HepG2 (cell line): Measurements from ENCODE around the gene KRT36. TPM values are rescaled to one million over a fixed set of nuclear protein-coding genes. Genes with fewer than 3 reads are reported as not detected.

Experiments used
- ATM ChIP-seq: fragments of 450-650 bp; IDR thresholded peaks from 2 replicates; pipeline ENCODE4 v1.7.1; 2017; ENCODE audit warnings: mild to moderate bottlenecking, borderline replicate concordance
- CEBPB ChIP-seq: IDR thresholded peaks from 2 replicates; pipeline ENCODE4 v1.6.1; 2011; ENCODE audit warnings: low read depth, low read length, improper control_type of control experiment, borderline replicate concordance
- CHD2 ChIP-seq: IDR thresholded peaks from 2 replicates; pipeline ENCODE4 v1.6.1; 2011; ENCODE audit warnings: low read depth, low read length, improper control_type of control experiment
- EP300 ChIP-seq, 3 experiments: sonication (generic) in 1 of 3; formaldehyde crosslinking in 1 of 3; IDR thresholded peaks; 2 replicates each; pipeline versions ENCODE4 v1.5.1 to v1.6.1; 2011 to 2020; ENCODE audit warnings: low read depth in 2 of 3, low read length in 2 of 3, borderline replicate concordance in 1 of 3, improper control_type of control experiment in 1 of 3, mild to moderate bottlenecking in 1 of 3, missing genetic modification reagents in 1 of 3, moderate library complexity in 1 of 3
- GFI1 ChIP-seq: sonication (generic); formaldehyde crosslinking; IDR thresholded peaks from 2 replicates; pipeline ENCODE4 v1.5.0; 2020; ENCODE audit warnings: missing genetic modification reagents, mild to moderate bottlenecking, borderline replicate concordance
- HNF4G ChIP-seq, 2 experiments: sonication (generic) in 1 of 2; formaldehyde crosslinking in 1 of 2; IDR thresholded peaks; 2 replicates each; pipeline versions ENCODE4 v1.4.0 to v1.6.1; 2011 to 2020; ENCODE audit warnings: borderline replicate concordance in 2 of 2, low read depth in 2 of 2, mild to moderate bottlenecking in 2 of 2, low read length in 1 of 2, missing genetic modification reagents in 1 of 2, moderate library complexity in 1 of 2
- HOXD1 ChIP-seq: sonication (generic); formaldehyde crosslinking; IDR thresholded peaks from 2 replicates; pipeline ENCODE4 v1.5.0; 2020; ENCODE audit warnings: missing genetic modification reagents
- PAXIP1 ChIP-seq: sonication (generic); formaldehyde crosslinking; conservative IDR thresholded peaks from 2 replicates; pipeline ENCODE4 v1.4.0; 2020; ENCODE audit warnings: mild to moderate bottlenecking, missing genetic modification reagents, moderate library complexity
- POLR2A ChIP-seq, 2 experiments: IDR thresholded peaks; 2 replicates each; pipeline ENCODE4 v1.6.1; 2011; ENCODE audit warnings: low read depth in 2 of 2, low read length in 2 of 2, mild to moderate bottlenecking in 1 of 2, moderate library complexity in 1 of 2; ENCODE audit not compliant: insufficient read depth in 1 of 2
- POLR2G ChIP-seq: fragments of 200-400 bp; formaldehyde crosslinking; IDR thresholded peaks from 2 replicates; pipeline ENCODE4 v1.6.1; 2018; ENCODE audit warnings: mild to moderate bottlenecking, low read depth, low read length, moderate library complexity
- RFX1 ChIP-seq: fragments of 450-650 bp; IDR thresholded peaks from 2 replicates; pipeline ENCODE4 v1.6.1; 2017
- TBX2 ChIP-seq: sonication (generic); formaldehyde crosslinking; IDR thresholded peaks from 2 replicates; pipeline ENCODE4 v1.5.0; 2020; ENCODE audit warnings: missing genetic modification reagents, mild to moderate bottlenecking, borderline replicate concordance
- YEATS2 ChIP-seq: sonication (generic); formaldehyde crosslinking; IDR thresholded peaks from 2 replicates; pipeline ENCODE4 v1.4.0; 2020; ENCODE audit warnings: missing genetic modification reagents, borderline replicate concordance
- ZEB1 ChIP-seq: IDR thresholded peaks from 2 replicates; pipeline ENCODE4 v1.6.1; 2012; ENCODE audit warnings: mild to moderate bottlenecking, low read depth, inconsistent platforms; ENCODE audit not compliant: insufficient replicate concordance
- ZFX ChIP-seq: sonication (generic); formaldehyde crosslinking; IDR thresholded peaks from 2 replicates; pipeline ENCODE4 v1.4.0; 2020; ENCODE audit warnings: mild to moderate bottlenecking, low read depth, missing genetic modification reagents, moderate library complexity
- ZNF12 ChIP-seq: sonication (generic); formaldehyde crosslinking; IDR thresholded peaks from 2 replicates; pipeline ENCODE4 v1.5.0; 2020; ENCODE audit warnings: missing genetic modification reagents
- ZNF34 ChIP-seq: sonication (generic); formaldehyde crosslinking; IDR thresholded peaks from 2 replicates; pipeline ENCODE4 v1.4.0; 2020; ENCODE audit warnings: mild to moderate bottlenecking, missing genetic modification reagents, borderline replicate concordance
- ZNF383 ChIP-seq: sonication (generic); formaldehyde crosslinking; IDR thresholded peaks from 2 replicates; pipeline ENCODE4 v1.4.0; 2020; ENCODE audit warnings: missing genetic modification reagents, mild to moderate bottlenecking, borderline replicate concordance
- ZNF619 ChIP-seq: sonication (generic); formaldehyde crosslinking; IDR thresholded peaks from 2 replicates; pipeline ENCODE4 v1.4.0; 2020; ENCODE audit warnings: mild to moderate bottlenecking, missing genetic modification reagents
- ZSCAN21 ChIP-seq: sonication (generic); formaldehyde crosslinking; IDR thresholded peaks from 2 replicates; pipeline ENCODE4 v1.8.0; 2022; ENCODE audit warnings: mild to moderate bottlenecking, missing genetic modification reagents, moderate library complexity, borderline replicate concordance
- polyA plus RNA-seq, 8 experiments: library from polyadenylated mRNA; depleted of rRNA in 3 of 8; stranded (reverse) in 7 of 8; unstranded in 1 of 8; fragments of >200 nt; fragmentation: Illumina TruSeq in 4 of 8; extraction: Trizol in 4 of 8; gene quantifications; 2 replicates each; pipeline versions ENCODE4 v1.2.1 to v1.2.3, GENCODE V29; 2011 to 2016; ENCODE audit warnings: low read depth in 4 of 8, missing spikeins in 1 of 8, mixed read lengths in 1 of 8; ENCODE audit not compliant: insufficient read depth in 1 of 8
- total RNA-seq, 5 experiments: library from RNA; depleted of rRNA; stranded (reverse); fragments of >200 nt; fragmentation: Illumina TruSeq; extraction: Trizol; gene quantifications; 2 replicates each; pipeline ENCODE4 v1.2.3, GENCODE V29; 2016; ENCODE audit warnings: low read depth in 1 of 5
- TF ChIP-seq, protein P1 (sequence below): IDR thresholded peaks from 2 replicates; pipeline ENCODE4 v1.6.1; 2016; ENCODE audit warnings: mild to moderate bottlenecking
- TF ChIP-seq, protein P2 (sequence below): IDR thresholded peaks from 2 replicates; pipeline ENCODE4 v1.6.1; 2018; ENCODE audit warnings: missing genetic modification reagents

KRT36 gene
- total and polyA plus RNA-seq, 2 of the 13 experiments (the other 11 are each of a cell fraction or from before 2014, with no cell fraction given) = not detected

DNA sequence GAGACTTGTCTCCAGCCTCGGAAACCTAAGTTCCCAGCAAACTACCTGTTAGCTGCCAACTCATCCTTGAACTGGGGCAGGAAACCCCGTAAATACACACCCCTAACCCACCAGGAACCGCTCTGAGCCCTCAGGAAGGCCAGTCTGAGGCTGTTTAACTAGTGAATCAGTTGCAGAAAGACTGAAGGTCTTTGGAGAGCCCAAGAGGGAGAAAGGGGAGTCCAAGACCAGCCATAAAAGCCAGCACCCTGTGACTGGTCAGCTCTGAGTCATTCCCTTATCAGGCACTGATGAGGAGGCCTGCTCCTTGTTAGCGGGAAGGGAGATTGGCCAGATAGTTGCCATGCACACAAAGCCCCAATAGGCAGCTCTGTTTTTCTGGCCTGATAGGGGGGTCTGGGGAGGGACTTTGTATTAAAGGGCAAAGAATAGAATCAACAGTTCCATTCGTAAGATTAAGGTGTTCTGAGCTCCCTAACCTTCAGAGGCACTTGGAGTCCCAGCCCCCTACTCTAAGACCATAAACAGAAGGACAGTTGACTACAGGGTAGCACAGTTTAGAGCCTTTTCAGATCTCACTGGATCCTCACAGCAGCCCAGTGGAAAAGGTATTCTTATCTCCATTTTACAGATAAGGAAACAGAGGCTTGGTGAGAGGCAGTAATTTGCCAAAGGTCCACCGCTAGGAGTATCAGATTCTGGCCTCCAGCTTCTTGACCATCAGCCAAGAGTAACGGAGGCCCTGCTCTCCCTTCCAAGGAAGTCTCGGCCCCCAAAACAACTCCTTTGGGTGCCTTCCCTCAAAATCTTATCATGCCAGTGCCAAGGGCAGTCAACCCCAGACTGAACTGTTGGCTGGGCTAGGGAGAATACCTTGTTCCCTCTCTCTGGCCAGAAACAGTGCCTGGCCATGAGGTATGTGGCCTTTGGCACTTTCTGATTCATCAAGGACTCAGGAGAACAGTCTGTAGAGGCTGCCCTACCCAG lies 40.6 kb upstream of the KRT36 start (continued):
- no peak for TF ChIP-seq HNF4G (IDR thresholded peaks at IDR 0.05; ENCODE audit: borderline replicate concordance, low read depth, low read length)
- TF ChIP-seq HNF4G (CRISPR knock-in tag; IDR thresholded peaks at IDR 0.05; ENCODE audit: borderline replicate concordance, low read depth) = no peak
- peak; percentile 31; the same call in 1 of the 2 replicates for TF ChIP-seq ZFX (CRISPR knock-in tag)
- TF ChIP-seq EP300 (IDR thresholded peaks at IDR 0.05; ENCODE audit: low read depth in 2 of 2, low read length in 2 of 2) = peak in 1 of 2 experiments; percentile 35; a peak in 1 of 4 replicates
- no peak for TF ChIP-seq EP300 (CRISPR knock-in tag; IDR thresholded peaks at IDR 0.05; ENCODE audit: borderline replicate concordance)
- no peak for TF ChIP-seq ZEB1
- no peak for TF ChIP-seq PAXIP1 (CRISPR knock-in tag)
- TF ChIP-seq ZNF619 (CRISPR knock-in tag) = no peak
- TF ChIP-seq RFX1 = peak; percentile 23; the same call in 1 of the 2 replicates
- no peak for TF ChIP-seq ZNF383 (CRISPR knock-in tag)
- no peak for TF ChIP-seq ZSCAN21
- TF ChIP-seq, protein P1, sequence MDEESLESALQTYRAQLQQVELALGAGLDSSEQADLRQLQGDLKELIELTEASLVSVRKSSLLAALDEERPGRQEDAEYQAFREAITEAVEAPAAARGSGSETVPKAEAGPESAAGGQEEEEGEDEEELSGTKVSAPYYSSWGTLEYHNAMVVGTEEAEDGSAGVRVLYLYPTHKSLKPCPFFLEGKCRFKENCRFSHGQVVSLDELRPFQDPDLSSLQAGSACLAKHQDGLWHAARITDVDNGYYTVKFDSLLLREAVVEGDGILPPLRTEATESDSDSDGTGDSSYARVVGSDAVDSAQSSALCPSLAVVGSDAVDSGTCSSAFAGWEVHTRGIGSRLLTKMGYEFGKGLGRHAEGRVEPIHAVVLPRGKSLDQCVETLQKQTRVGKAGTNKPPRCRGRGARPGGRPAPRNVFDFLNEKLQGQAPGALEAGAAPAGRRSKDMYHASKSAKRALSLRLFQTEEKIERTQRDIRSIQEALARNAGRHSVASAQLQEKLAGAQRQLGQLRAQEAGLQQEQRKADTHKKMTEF = no peak
- TF ChIP-seq HOXD1 (CRISPR knock-in tag) = no peak
- no peak for TF ChIP-seq YEATS2 (CRISPR knock-in tag)
- TF ChIP-seq ATM = no peak
- TF ChIP-seq GFI1 = no peak
- TF ChIP-seq, protein P2, sequence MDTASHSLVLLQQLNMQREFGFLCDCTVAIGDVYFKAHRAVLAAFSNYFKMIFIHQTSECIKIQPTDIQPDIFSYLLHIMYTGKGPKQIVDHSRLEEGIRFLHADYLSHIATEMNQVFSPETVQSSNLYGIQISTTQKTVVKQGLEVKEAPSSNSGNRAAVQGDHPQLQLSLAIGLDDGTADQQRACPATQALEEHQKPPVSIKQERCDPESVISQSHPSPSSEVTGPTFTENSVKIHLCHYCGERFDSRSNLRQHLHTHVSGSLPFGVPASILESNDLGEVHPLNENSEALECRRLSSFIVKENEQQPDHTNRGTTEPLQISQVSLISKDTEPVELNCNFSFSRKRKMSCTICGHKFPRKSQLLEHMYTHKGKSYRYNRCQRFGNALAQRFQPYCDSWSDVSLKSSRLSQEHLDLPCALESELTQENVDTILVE = no peak
- TF ChIP-seq ZNF12 (CRISPR knock-in tag) = no peak
- peak; percentile 28; the same call in 1 of the 2 replicates for TF ChIP-seq POLR2G
- no peak for TF ChIP-seq ZNF34
- 0 out of 2 replicates have a peak, but pooled peaks have one; percentile 7 for TF ChIP-seq TBX2 (CRISPR knock-in tag)
- TF ChIP-seq CEBPB = no peak
- TF ChIP-seq POLR2A (IDR thresholded peaks at IDR 0.05; ENCODE audit: insufficient read depth in 1 of 2, low read depth in 2 of 2, low read length in 2 of 2) = peak in 1 of 2 experiments; percentile 36; a peak in 1 of 4 replicates
- no peak for TF ChIP-seq CHD2
